IMR-90 (cell line): ENCODE data around the gene RNASE7. TPM values are rescaled to one million over a fixed set of nuclear protein-coding genes. Genes with fewer than 3 reads are reported as not detected.

Experiments
- ATAC-seq: fragments of 200-7000 bp; cut with Tn5 transposase; 2 replicates; pipeline ENCODE4 v1.9.1; 2020; ENCODE audit warnings: low read depth, mild to moderate bottlenecking, moderate library complexity
- BruUV-seq: library from RNA; stranded (reverse); fragments of 400-500 nt; replicated peaks from 2 replicates; lab custom pipeline; 2021; lab: Mats Ljungman, UMichigan
- CTCF ChIA-PET: fragments of 300-600 bp; formaldehyde crosslinking; extraction: SDS; loops from one replicate; lab custom pipeline; 2021; ENCODE audit warnings: antibody characterized with exemption; lab: Yijun Ruan, JAX
- POLR2A ChIA-PET: fragments of 300-600 bp; sonication (Branson Sonifier 250); formaldehyde crosslinking; loops from one replicate; lab custom pipeline; 2022; ENCODE audit warnings: antibody characterized with exemption; ENCODE audit not compliant: unreplicated experiment; lab: Charles Lee
- DNase-seq: peaks from one replicate; pipeline ENCODE4 v3.0.0; 2013
- H2AFZ ChIP-seq: replicated peaks from 2 replicates; pipeline ENCODE3; 2013; ENCODE audit warnings: low read length, mild to moderate bottlenecking; ENCODE audit not compliant: poor library complexity
- H2AK5ac ChIP-seq: 2 replicates; pipeline ENCODE4 v1.6.1; 2013; ENCODE audit warnings: low read depth, low read length, inconsistent platforms
- H2AK9ac ChIP-seq: replicated peaks from 2 replicates; pipeline ENCODE3; 2013; ENCODE audit warnings: mild to moderate bottlenecking, low read depth, low read length, moderate library complexity; ENCODE audit not compliant: poor library complexity
- H2BK120ac ChIP-seq: 2 replicates; pipeline ENCODE4 v1.6.1; 2013; ENCODE audit warnings: low read depth, low read length, inconsistent platforms
- H2BK15ac ChIP-seq: 3 replicates; pipeline ENCODE4 v1.6.1; 2013; ENCODE audit warnings: low read depth, low read length, inconsistent platforms
- H2BK20ac ChIP-seq: 2 replicates; pipeline ENCODE4 v1.6.1; 2013; ENCODE audit warnings: low read depth, mild to moderate bottlenecking, inconsistent platforms, low read length, moderate library complexity
- H2BK5ac ChIP-seq: 2 replicates; pipeline ENCODE4 v1.6.1; 2013; ENCODE audit warnings: mild to moderate bottlenecking, low read depth, low read length, inconsistent platforms; ENCODE audit not compliant: poor library complexity, severe bottlenecking
- H3K14ac ChIP-seq: replicated peaks from 2 replicates; pipeline ENCODE4 v1.6.1; 2013; ENCODE audit warnings: low read depth, low read length, inconsistent platforms
- H3K18ac ChIP-seq: 2 replicates; pipeline ENCODE4 v1.6.1; 2013; ENCODE audit warnings: low read depth, low read length, control low read depth
- H3K23ac ChIP-seq: 2 replicates; pipeline ENCODE4 v1.6.1; 2013; ENCODE audit warnings: low read depth, low read length, inconsistent platforms
- H3K27ac ChIP-seq: 2 replicates; pipeline ENCODE4 v1.5.1; 2013; ENCODE audit warnings: mild to moderate bottlenecking, control low read depth, low read length; ENCODE audit not compliant: insufficient read depth
- H3K27me3 ChIP-seq: 2 replicates; pipeline ENCODE4 v1.6.1; 2013; ENCODE audit warnings: low read length; ENCODE audit not compliant: control insufficient read depth, insufficient read depth
- H3K36me3 ChIP-seq: 2 replicates; pipeline ENCODE4 v1.6.1; 2013; ENCODE audit warnings: low read length, mixed read lengths; ENCODE audit not compliant: control insufficient read depth, insufficient read depth
- H3K4ac ChIP-seq: 2 replicates; pipeline ENCODE4 v1.6.1; 2013; ENCODE audit warnings: low read depth, low read length, inconsistent platforms
- H3K4me1 ChIP-seq: 2 replicates; pipeline ENCODE4 v1.6.1; 2013; ENCODE audit warnings: low read length, mixed read lengths; ENCODE audit not compliant: control insufficient read depth, insufficient read depth
- H3K4me2 ChIP-seq: 2 replicates; pipeline ENCODE4 v1.6.1; 2013; ENCODE audit warnings: low read depth, mild to moderate bottlenecking, control low read depth, low read length, moderate library complexity
- H3K4me3 ChIP-seq: 2 replicates; pipeline ENCODE4 v1.5.1; 2013; ENCODE audit warnings: low read depth, mild to moderate bottlenecking, control low read depth, low read length, moderate library complexity; ENCODE audit not compliant: insufficient read depth
- H3K56ac ChIP-seq: 2 replicates; pipeline ENCODE4 v1.6.1; 2013; ENCODE audit warnings: low read length, inconsistent platforms; ENCODE audit not compliant: insufficient read depth; ENCODE audit errors: extremely low read depth
- H3K79me1 ChIP-seq, 2 experiments: 2 replicates each; pipeline ENCODE4 v1.6.1; 2013; ENCODE audit warnings: low read length in 2 of 2, inconsistent platforms in 1 of 2, low read depth in 1 of 2
- H3K9ac ChIP-seq: 2 replicates; pipeline ENCODE4 v1.6.1; 2013; ENCODE audit warnings: low read depth, low read length, control low read depth
- H3K9me1 ChIP-seq: 2 replicates; pipeline ENCODE4 v1.6.1; 2013; ENCODE audit warnings: low read length, inconsistent platforms; ENCODE audit not compliant: insufficient read depth
- H3K9me3 ChIP-seq: 2 replicates; pipeline ENCODE4 v1.6.1; 2013; ENCODE audit warnings: low read length; ENCODE audit not compliant: control insufficient read depth, insufficient read depth
- H4K20me1 ChIP-seq: 2 replicates; pipeline ENCODE4 v1.6.1; 2013; ENCODE audit warnings: low read length, inconsistent platforms; ENCODE audit not compliant: insufficient read depth
- H4K5ac ChIP-seq: 2 replicates; pipeline ENCODE4 v1.6.1; 2013; ENCODE audit warnings: mild to moderate bottlenecking, low read depth, low read length, control low read depth
- H4K8ac ChIP-seq, 2 experiments: 2 replicates each; pipeline ENCODE4 v1.6.1; 2013; ENCODE audit warnings: low read depth in 2 of 2, low read length in 2 of 2, control low read depth in 1 of 2, inconsistent platforms in 1 of 2
- H4K91ac ChIP-seq: 2 replicates; pipeline ENCODE4 v1.6.1; 2013; ENCODE audit warnings: low read depth, low read length, inconsistent platforms; ENCODE audit not compliant: insufficient read depth
- BHLHE40 ChIP-seq: fragments of 150-350 bp; IDR thresholded peaks from 2 replicates; pipeline ENCODE4 v1.6.1; 2016; ENCODE audit warnings: mild to moderate bottlenecking, low read depth, low read length
- CEBPB ChIP-seq: IDR thresholded peaks from 2 replicates; pipeline ENCODE4 v1.6.1; 2012; ENCODE audit warnings: low read depth, low read length, improper control_type of control experiment
- CTCF ChIP-seq: conservative IDR thresholded peaks from 2 replicates; pipeline ENCODE4 v1.5.1; 2012; ENCODE audit warnings: mild to moderate bottlenecking, low read depth, low read length, improper control_type of control experiment
- ELK1 ChIP-seq: fragments of 150-350 bp; IDR thresholded peaks from 2 replicates; pipeline ENCODE4 v1.6.1; 2016; ENCODE audit warnings: low read depth, mild to moderate bottlenecking, low read length, moderate library complexity, borderline replicate concordance
- FOS ChIP-seq: fragments of 150-350 bp; IDR thresholded peaks from 2 replicates; pipeline ENCODE4 v1.6.1; 2016; ENCODE audit warnings: low read depth, low read length
- MAFK ChIP-seq: IDR thresholded peaks from 2 replicates; pipeline ENCODE4 v1.6.1; 2012; ENCODE audit warnings: low read depth, low read length, improper control_type of control experiment
- MXI1 ChIP-seq: IDR thresholded peaks from 2 replicates; pipeline ENCODE4 v1.6.1; 2012; ENCODE audit warnings: low read depth, mild to moderate bottlenecking, low read length, moderate library complexity, borderline replicate concordance
- POLR2A ChIP-seq: IDR thresholded peaks from 2 replicates; pipeline ENCODE4 v1.6.1; 2012; ENCODE audit warnings: mild to moderate bottlenecking, low read depth, low read length
- RAD21 ChIP-seq: IDR thresholded peaks from 2 replicates; pipeline ENCODE4 v1.6.1; 2012; ENCODE audit warnings: low read length, improper control_type of control experiment
- RFX5 ChIP-seq: IDR thresholded peaks from 2 replicates; pipeline ENCODE4 v1.8.0; 2012; ENCODE audit warnings: low read depth, mild to moderate bottlenecking, low read length, moderate library complexity
- SMC3 ChIP-seq: fragments of 150-350 bp; IDR thresholded peaks from 2 replicates; pipeline ENCODE4 v1.6.1; 2016; ENCODE audit warnings: low read depth, mild to moderate bottlenecking, antibody characterized with exemption, low read length, moderate library complexity
- USF2 ChIP-seq: fragments of 150-350 bp; IDR thresholded peaks from 2 replicates; pipeline ENCODE4 v1.6.1; 2017; ENCODE audit warnings: mild to moderate bottlenecking, antibody characterized with exemption, low read length, low read depth
- WGBS, 2 experiments: methylation state at CpG; one replicate each; pipeline versions ENCODE4 v1.1.5 to v1.1.7; 2013; ENCODE audit warnings: missing lambda C conversion rate in 2 of 2; ENCODE audit not compliant: insufficient read length in 1 of 2; ENCODE audit errors: extremely low coverage in 2 of 2; 5-methylcytosine and 5-hydroxymethylcytosine counted together
- dilution Hi-C: fragments of 300-500 bp; cut with HindIII; formaldehyde crosslinking; loops from one replicate; pipeline ENCODE4 v1.14.3; 2018; ENCODE audit warnings: low sequenced_read_pairs; ENCODE audit not compliant: unreplicated experiment
- in situ Hi-C: fragments of 300-500 bp; cut with MboI; formaldehyde crosslinking; loops from 3 replicates; pipeline ENCODE4 v1.14.3; 2019; ENCODE audit warnings: low sequenced_read_pairs, inconsistent platforms, mixed read lengths
- intact Hi-C: fragments of 100-400 bp; cut with micrococcal nuclease; formaldehyde crosslinking; loops from 2 replicates; pipeline ENCODE4 v1.10.0; 2022
- polyA plus RNA-seq, 3 experiments: library from polyadenylated mRNA; depleted of rRNA; stranded (reverse); fragments of >200 nt; gene quantifications; 2 replicates each; pipeline ENCODE4 v1.2.3, GENCODE V29; 2012; ENCODE audit warnings: low replicate concordance in 1 of 3
- total RNA-seq: library from RNA; depleted of rRNA; stranded (reverse); fragments of >200 nt; gene quantifications from 2 replicates; pipeline ENCODE4 v1.2.3, GENCODE V29; 2012

The RNASE7 gene
- total and polyA plus RNA-seq, 2 of the 4 experiments (the other 2 are of a cell fraction): not detected

GRCh38 chr14:21058903-21059302 lies 16.7 kb downstream of the RNASE7 start:
- H4K5ac ChIP-seq: no peak overlapping the region
- ATAC-seq (no peak), DNase-seq (no peak)
- peaks cover 5% of the 10 kb centered on the region; the same call in 1 of the 2 replicates for H3K9me1 ChIP-seq
- H3K18ac ChIP-seq: no peak overlapping the region
- H3K23ac ChIP-seq: no peak overlapping the region
- no CpG with 5 or more reads among the region's 5 CpGs for WGBS, 2 experiments
- POLR2A ChIA-PET: no interaction called here
- H3K4ac ChIP-seq: no peak overlapping the region
- no peak overlapping the region for H2AK5ac ChIP-seq
- no peak overlapping the region for H3K14ac ChIP-seq
- H2BK120ac ChIP-seq: no peak overlapping the region
- intact Hi-C loops (no loop called here), dilution Hi-C loops (no loop called here), in situ Hi-C loops (no loop called here)
- TF ChIP-seq POLR2A (no peak), MXI1 (no peak), SMC3 (no peak), BHLHE40 (no peak), ELK1 (no peak), FOS (no peak), USF2 (no peak), MAFK (no peak), RFX5 (no peak), CEBPB (no peak), RAD21 (no peak), CTCF (no peak)
- H2AK9ac ChIP-seq: no peak overlapping the region
- CTCF ChIA-PET: interaction anchor here (0.7 kb wide), 1 partner anchor 20 kb away, joined by 5 read pairs; no protein-coding TSS in a partner anchor
- H2BK20ac ChIP-seq: no peak overlapping the region
- H2BK5ac ChIP-seq: no peak overlapping the region
- no peaks in the 10 kb centered on the region for H3K79me1 ChIP-seq
- no TSS peak for BruUV-seq
- no peak overlapping the region for H4K8ac ChIP-seq
- no peak overlapping the region for H2BK15ac ChIP-seq
- no peak overlapping the region for H2AFZ ChIP-seq
- H3K56ac ChIP-seq: no peak overlapping the region
- H3K4me2 ChIP-seq: no peak overlapping the region
- no peaks in the 10 kb centered on the region for H3K27me3 ChIP-seq
- no peak overlapping the region for H3K27ac ChIP-seq
- H3K4me1 ChIP-seq: no peaks in the 10 kb centered on the region
- H3K9ac ChIP-seq: no peak overlapping the region
- H3K36me3 ChIP-seq: no peaks in the 10 kb centered on the region
- H3K4me3 ChIP-seq: no peak overlapping the region
- H4K20me1 ChIP-seq: no peaks in the 10 kb centered on the region
- H3K9me3 ChIP-seq: no peaks in the 10 kb centered on the region
- no peak overlapping the region for H4K91ac ChIP-seq
